IgD-negative memory B cell (primary cell): ENCODE results near the gene SPRING1. TPM values are rescaled to one million over a fixed set of nuclear protein-coding genes. Genes with fewer than 3 reads are reported as not detected.

Experiments used
- H3K27ac Mint-ChIP-seq, 3 donors: one replicate each; pipeline ENCODE4 v1.8.0; 2020 to 2022; ENCODE audit warnings: mild to moderate bottlenecking in 3 of 3, mixed read lengths in 3 of 3, moderate library complexity in 1 of 3
- H3K27me3 Mint-ChIP-seq: one replicate; pipeline ENCODE4 v1.8.0; 2021; ENCODE audit warnings: mixed read lengths
- H3K36me3 Mint-ChIP-seq: one replicate; pipeline ENCODE4 v1.8.0; 2020; ENCODE audit warnings: mild to moderate bottlenecking, mixed read lengths
- H3K4me1 Mint-ChIP-seq, 3 donors: one replicate each; pipeline ENCODE4 v1.8.0; 2020 to 2022; ENCODE audit warnings: mixed read lengths in 3 of 3, mild to moderate bottlenecking in 1 of 3
- H3K4me3 Mint-ChIP-seq, 4 donors: one replicate each; pipeline ENCODE4 v1.8.0; 2020 to 2022; ENCODE audit warnings: mild to moderate bottlenecking in 4 of 4, mixed read lengths in 4 of 4, moderate library complexity in 3 of 4
- H3K9me3 Mint-ChIP-seq, 3 donors: one replicate each; pipeline ENCODE4 v1.8.0; 2020 to 2021; ENCODE audit warnings: mixed read lengths in 3 of 3, mild to moderate bottlenecking in 1 of 3
- polyA plus RNA-seq: library from polyadenylated mRNA; unstranded; fragments of 300-500 nt; fragmentation: Illumina TruSeq; gene quantifications from one replicate; pipeline ENCODE4 v1.2.3, GENCODE V29; 2021

The SPRING1 gene
- polyA plus RNA-seq, 1 donor from 2014 or later, result 33.0 TPM

DNA sequence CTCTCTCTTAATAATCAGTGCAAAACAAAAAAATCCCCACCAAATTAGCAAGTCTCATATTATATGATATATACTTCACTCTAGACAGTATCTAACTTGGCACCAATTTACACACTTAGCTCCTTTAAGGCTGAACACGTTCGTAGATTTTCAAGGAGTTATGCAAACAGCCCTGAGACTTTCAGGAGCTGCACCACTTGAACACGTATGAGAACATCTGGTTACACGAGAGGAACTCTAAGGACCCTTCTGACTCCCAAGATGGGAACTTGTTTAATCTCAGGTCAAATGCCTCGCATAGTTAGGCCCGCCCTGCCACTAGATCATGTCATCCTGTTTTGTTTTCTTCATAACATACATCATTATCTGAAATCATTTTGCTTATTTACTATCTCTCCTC is 10.0 kb downstream of the SPRING1 start:
- H3K4me3 Mint-ChIP-seq, result no peak overlapping the region
- no peaks in the 10 kb centered on the region for H3K27me3 Mint-ChIP-seq
- peaks cover 4 to 25% (median 18%) of the 10 kb centered on the region in 3 donors for H3K4me1 Mint-ChIP-seq
- no peaks in the 10 kb centered on the region for H3K9me3 Mint-ChIP-seq
- no peaks in the 10 kb centered on the region for H3K36me3 Mint-ChIP-seq
- H3K27ac Mint-ChIP-seq, result peak overlapping the region in 2 of 3 donors; percentile 56 to 68

- Mint-ChIP-seq H3K27me3 (no peaks in the 10 kb centered on the region), H3K36me3 (peaks cover 3% of the 10 kb centered on the region), H3K27ac (no peak overlapping the region), H3K4me1 (peaks cover 5 to 21% (median 18%) of the 10 kb centered on the region in 3 donors), H3K4me3 (no peak overlapping the region), H3K9me3 (no peaks in the 10 kb centered on the region)
Observed at GRCh38 chr12:116727261-116727660, 10.6 kb downstream of the SPRING1 start.

GRCh38 chr12:116726694-116727093 is 11.2 kb downstream of the SPRING1 start:
- no peak overlapping the region for H3K4me3 Mint-ChIP-seq
- no peaks in the 10 kb centered on the region for H3K27me3 Mint-ChIP-seq
- no peaks in the 10 kb centered on the region for H3K9me3 Mint-ChIP-seq
- peaks cover 10 to 26% (median 15%) of the 10 kb centered on the region in 3 donors for H3K4me1 Mint-ChIP-seq
- no peak overlapping the region for H3K27ac Mint-ChIP-seq
- peaks cover 3% of the 10 kb centered on the region for H3K36me3 Mint-ChIP-seq

DNA sequence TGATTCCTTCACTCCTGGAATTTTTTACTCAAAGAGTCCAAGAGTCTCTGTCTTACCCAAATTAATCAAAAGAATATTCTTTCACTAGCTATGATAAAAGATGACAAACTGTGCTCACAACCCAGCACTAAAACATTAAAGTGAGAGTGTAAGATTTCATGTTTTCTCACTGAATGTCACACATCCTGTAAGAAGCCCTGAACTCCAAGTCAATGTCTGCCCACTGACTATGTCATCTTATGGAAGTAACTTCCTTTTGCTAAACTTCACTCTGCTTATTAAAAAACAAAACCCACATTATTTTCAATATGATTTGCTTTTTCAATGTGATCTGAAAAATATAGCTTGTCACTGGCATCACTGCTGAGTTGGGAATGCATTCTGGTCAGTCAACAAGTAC is 15.6 kb downstream of the SPRING1 start:
- Mint-ChIP-seq H3K27ac (peak overlapping the region in 2 of 3 donors; percentile 10 to 80), H3K9me3 (no peaks in the 10 kb centered on the region)

DNA sequence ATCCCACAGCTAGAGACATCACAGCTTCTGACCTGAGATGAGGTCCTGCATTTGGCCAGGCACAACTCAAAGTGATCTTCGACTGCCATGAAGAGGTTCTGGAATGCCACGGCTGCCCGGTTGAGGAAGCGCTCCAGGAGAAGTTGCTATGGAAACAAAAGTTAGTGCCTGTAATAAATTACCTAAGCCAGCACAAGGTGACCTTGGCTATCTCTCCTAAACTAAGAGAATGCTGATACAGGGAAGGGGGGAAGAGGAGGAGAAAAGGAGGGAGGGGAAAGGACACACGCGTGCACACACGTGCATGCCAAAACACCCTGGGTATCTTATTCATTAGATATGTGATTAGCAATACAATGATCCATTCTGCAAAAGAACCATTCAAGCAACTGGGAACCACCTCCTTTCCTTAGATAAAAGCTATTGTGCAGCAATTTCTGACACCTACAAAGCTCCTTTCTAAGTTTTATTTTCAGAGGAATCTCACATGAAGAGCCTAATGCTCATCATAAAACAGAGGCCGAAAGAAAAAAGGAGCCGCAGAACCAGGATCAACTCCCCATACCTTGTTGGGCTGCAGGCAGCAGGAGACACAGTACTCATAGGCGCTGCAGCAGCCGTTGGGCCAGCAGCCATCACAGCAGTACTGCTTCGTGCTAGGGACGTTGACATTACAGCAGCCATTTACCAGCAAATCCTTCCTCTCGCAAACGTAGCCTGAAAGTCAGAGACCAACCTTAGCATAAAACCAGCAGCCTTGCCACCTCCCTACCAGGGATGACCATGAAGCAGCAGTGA is 17.9 kb downstream of the SPRING1 start:
- H3K27ac Mint-ChIP-seq, result peak overlapping the region in 2 of 3 donors; percentile 33 to 52
- no peaks in the 10 kb centered on the region for H3K27me3 Mint-ChIP-seq
- H3K4me1 Mint-ChIP-seq, result peaks cover 10 to 21% (median 20%) of the 10 kb centered on the region in 3 donors
- no peaks in the 10 kb centered on the region for H3K9me3 Mint-ChIP-seq
- H3K4me3 Mint-ChIP-seq, result no peak overlapping the region
- peaks cover 5% of the 10 kb centered on the region for H3K36me3 Mint-ChIP-seq

More for the DNA sequence above, 15.6 kb downstream of the SPRING1 start:
- Mint-ChIP-seq H3K4me3 (no peak overlapping the region), H3K27me3 (no peaks in the 10 kb centered on the region), H3K36me3 (peaks cover 5% of the 10 kb centered on the region), H3K4me1 (peaks cover 17 to 30% (median 25%) of the 10 kb centered on the region in 3 donors)

GRCh38 chr12:116718655-116719454 is 19.0 kb downstream of the SPRING1 start:
- Mint-ChIP-seq H3K27ac (peak overlapping the region in 1 of 3 donors; percentile 21), H3K9me3 (no peaks in the 10 kb centered on the region), H3K4me1 (peaks cover 12 to 21% (median 20%) of the 10 kb centered on the region in 3 donors), H3K4me3 (no peak overlapping the region), H3K36me3 (peaks cover 5% of the 10 kb centered on the region), H3K27me3 (no peaks in the 10 kb centered on the region)

DNA sequence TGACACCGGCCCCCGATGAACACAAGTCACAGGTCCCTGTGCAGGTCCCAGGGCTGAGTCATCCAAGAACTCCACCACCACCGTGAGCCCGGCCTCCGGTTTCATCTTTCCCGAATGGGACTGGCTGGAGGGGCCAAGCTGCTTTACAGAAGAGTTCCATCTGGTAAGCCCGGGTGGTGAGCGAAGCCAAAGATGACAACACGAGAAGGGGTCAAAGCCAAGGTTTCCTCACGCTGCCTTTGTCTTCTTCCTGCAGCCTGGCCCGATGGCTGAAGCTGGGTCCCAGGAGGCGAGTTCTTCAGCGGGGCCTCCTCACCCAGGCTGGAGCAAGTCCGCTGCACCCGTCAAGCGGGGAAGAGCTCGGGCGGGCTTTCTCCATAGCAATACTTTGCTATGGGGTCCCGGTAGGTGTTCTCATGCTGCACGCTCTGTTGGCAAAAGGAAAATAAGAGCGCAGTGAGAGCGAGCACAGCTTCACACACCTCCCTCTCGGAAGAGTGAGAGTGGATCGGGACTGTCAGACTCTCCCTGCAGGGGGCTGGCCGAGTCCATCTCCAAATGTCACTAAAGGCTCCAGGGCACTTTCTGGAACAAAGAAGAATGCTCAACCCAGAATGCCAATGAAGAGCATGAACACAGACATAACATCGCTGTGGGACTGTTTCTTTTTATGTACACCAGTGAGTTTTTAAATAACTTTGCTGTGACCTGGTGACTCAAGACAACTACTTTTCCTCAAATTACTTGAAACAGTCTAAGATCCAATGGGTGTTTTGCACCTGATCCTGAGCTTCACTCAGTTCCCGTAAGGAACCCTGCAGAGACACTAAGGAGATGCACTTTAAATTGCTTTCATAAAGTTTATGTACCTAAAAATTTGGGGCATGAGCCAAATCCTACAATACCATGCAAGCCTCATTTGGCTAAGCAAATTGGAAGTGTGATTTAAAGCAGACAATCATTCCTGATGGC is 20.1 kb downstream of the SPRING1 start:
- Mint-ChIP-seq H3K27me3 (no peaks in the 10 kb centered on the region), H3K9me3 (no peaks in the 10 kb centered on the region), H3K36me3 (peaks cover 4% of the 10 kb centered on the region), H3K27ac (no peak overlapping the region), H3K4me1 (peaks cover 15 to 30% (median 20%) of the 10 kb centered on the region in 3 donors), H3K4me3 (no peak overlapping the region)

- Mint-ChIP-seq H3K27ac (no peak overlapping the region), H3K27me3 (no peaks in the 10 kb centered on the region), H3K4me3 (no peak overlapping the region), H3K9me3 (no peaks in the 10 kb centered on the region), H3K4me1 (peaks cover 12 to 15% (median 15%) of the 10 kb centered on the region in 3 donors), H3K36me3 (no peaks in the 10 kb centered on the region)
Observed at GRCh38 chr12:116714175-116714574, 23.7 kb downstream of the SPRING1 start.

GRCh38 chr12:116713527-116713926 is 24.3 kb downstream of the SPRING1 start:
- no peaks in the 10 kb centered on the region for H3K36me3 Mint-ChIP-seq
- no peak overlapping the region for H3K4me3 Mint-ChIP-seq
- no peaks in the 10 kb centered on the region for H3K9me3 Mint-ChIP-seq
- H3K4me1 Mint-ChIP-seq, result peaks cover 12 to 17% (median 15%) of the 10 kb centered on the region in 3 donors
- H3K27me3 Mint-ChIP-seq, result peaks cover 4% of the 10 kb centered on the region
- peak overlapping the region in 1 of 3 donors; percentile 76 for H3K27ac Mint-ChIP-seq

- Mint-ChIP-seq H3K4me3 (no peak overlapping the region), H3K27ac (peak overlapping the region in 1 of 3 donors; percentile 73), H3K4me1 (peaks cover 16 to 21% (median 17%) of the 10 kb centered on the region in 3 donors), H3K9me3 (no peaks in the 10 kb centered on the region), H3K36me3 (no peaks in the 10 kb centered on the region), H3K27me3 (peaks cover 4% of the 10 kb centered on the region)
Observed at GRCh38 chr12:116712458-116713303, 25.2 kb downstream of the SPRING1 start.

GRCh38 chr12:116710370-116711150 is 27.3 kb downstream of the SPRING1 start:
- H3K36me3 Mint-ChIP-seq, result no peaks in the 10 kb centered on the region
- H3K4me1 Mint-ChIP-seq, result peaks cover 19 to 24% (median 21%) of the 10 kb centered on the region in 3 donors
- no peak overlapping the region for H3K27ac Mint-ChIP-seq
- no peaks in the 10 kb centered on the region for H3K9me3 Mint-ChIP-seq
- peaks cover 4% of the 10 kb centered on the region for H3K27me3 Mint-ChIP-seq
- H3K4me3 Mint-ChIP-seq, result no peak overlapping the region

- Mint-ChIP-seq H3K27ac (no peak overlapping the region), H3K27me3 (peaks cover 4% of the 10 kb centered on the region), H3K4me1 (peaks cover 18 to 24% (median 21%) of the 10 kb centered on the region in 3 donors), H3K36me3 (no peaks in the 10 kb centered on the region), H3K9me3 (no peaks in the 10 kb centered on the region), H3K4me3 (no peak overlapping the region)
Observed at GRCh38 chr12:116709768-116710167, 28.1 kb downstream of the SPRING1 start.
